ENCODE measurements around the gene EIF2A.
A peak's percentile ranks its signal among the peaks of the same experiment; 100 is the strongest.

Gene EIF2A

DNA sequence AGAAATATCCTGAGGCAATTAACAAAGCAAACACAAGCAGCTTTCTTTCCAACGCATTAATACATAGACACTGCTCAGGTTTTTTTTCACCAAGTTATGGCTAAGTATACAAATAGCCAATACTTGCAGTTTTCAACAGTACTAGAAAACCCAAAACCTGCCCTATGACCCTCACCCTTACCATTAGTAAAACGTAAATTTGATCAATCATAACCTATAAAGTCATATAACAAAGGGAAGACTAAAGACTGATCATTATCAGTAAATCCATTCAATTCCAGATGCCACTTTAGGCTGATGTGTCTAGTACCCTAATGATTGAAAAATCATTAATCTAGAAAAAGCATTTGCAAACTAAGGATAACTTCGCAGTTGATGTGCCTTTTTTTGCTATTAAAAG, 3.5 kb upstream of the EIF2A start:
- H3K36me3 ChIP-seq (ENCODE audit: control insufficient read depth, insufficient read depth, low read length) = peaks cover 4% of the 10 kb centered on the region
- 92 to 98% methylated on average over 3 of the region's 3 CpGs for WGBS, 2 experiments
- peaks cover 6% of the 10 kb centered on the region for H3K4me1 ChIP-seq (ENCODE audit: control insufficient read depth, insufficient read depth, low read length)
- no peak overlapping the region for H3K27ac ChIP-seq (ENCODE audit: insufficient read depth, low read depth, low read length, poor library complexity, severe bottlenecking)
- H3K27me3 ChIP-seq (ENCODE audit: control insufficient read depth, insufficient read depth, low read length, poor library complexity, severe bottlenecking) = no peaks in the 10 kb centered on the region
- H3K9me3 ChIP-seq (ENCODE audit: control insufficient read depth, low read length) = no peaks in the 10 kb centered on the region
- H3K4me3 ChIP-seq (ENCODE audit: insufficient read depth, low read depth, low read length) = no peak overlapping the region

DNA sequence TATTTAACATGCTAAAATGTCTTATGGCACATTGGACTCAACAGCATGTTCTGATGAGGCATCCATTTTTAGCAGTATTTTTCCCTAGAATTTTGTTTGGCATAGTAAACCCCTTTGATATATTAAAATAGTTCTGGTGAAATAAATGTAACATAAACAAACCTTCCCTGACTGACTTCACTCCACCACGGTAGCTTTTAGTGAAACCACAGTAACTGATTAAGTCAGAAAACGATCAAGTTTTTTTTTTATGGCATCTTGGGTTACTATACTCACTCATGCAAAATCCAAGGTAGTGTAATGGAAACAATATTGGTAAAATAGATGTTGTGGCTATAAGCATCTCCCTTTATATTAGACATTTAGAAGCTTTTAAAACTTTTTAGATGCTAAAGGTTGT, 3.1 kb upstream of the EIF2A start:
- peaks cover 4% of the 10 kb centered on the region for H3K36me3 ChIP-seq (ENCODE audit: control insufficient read depth, insufficient read depth, low read length)
- H3K27ac ChIP-seq (ENCODE audit: insufficient read depth, low read depth, low read length, poor library complexity, severe bottlenecking) = no peak overlapping the region
- H3K9me3 ChIP-seq (ENCODE audit: control insufficient read depth, low read length) = no peaks in the 10 kb centered on the region
- H3K4me3 ChIP-seq (ENCODE audit: insufficient read depth, low read depth, low read length) = no peak overlapping the region
- H3K27me3 ChIP-seq (ENCODE audit: control insufficient read depth, insufficient read depth, low read length, poor library complexity, severe bottlenecking) = no peaks in the 10 kb centered on the region
- peaks cover 6% of the 10 kb centered on the region for H3K4me1 ChIP-seq (ENCODE audit: control insufficient read depth, insufficient read depth, low read length)
- WGBS, 2 experiments = 100% methylated on average over 2 of the region's 2 CpGs

DNA sequence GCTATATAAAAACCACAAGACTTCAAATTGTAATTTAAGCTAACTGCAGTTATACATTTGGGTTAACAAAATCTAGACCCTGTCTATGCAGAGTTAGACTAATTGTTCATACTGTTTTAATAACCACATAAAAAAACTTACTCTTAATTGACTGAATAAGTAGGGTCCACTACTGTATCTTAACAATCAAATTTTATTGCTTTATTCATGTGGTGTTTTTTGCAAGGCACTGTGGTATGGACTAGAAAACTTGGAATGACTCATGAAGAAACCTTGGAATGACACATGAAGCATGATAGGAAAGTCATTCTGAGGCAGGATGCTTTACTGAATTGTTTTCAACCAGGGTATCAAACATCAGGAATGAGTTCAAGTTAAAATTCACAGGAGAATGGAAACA, 2.5 kb upstream of the EIF2A start:
- Histone ChIP-seq H3K4me3 (ENCODE audit: insufficient read depth, low read depth, low read length) (no peak overlapping the region), H3K9me3 (ENCODE audit: control insufficient read depth, low read length) (no peaks in the 10 kb centered on the region), H3K27me3 (ENCODE audit: control insufficient read depth, insufficient read depth, low read length, poor library complexity, severe bottlenecking) (no peaks in the 10 kb centered on the region), H3K27ac (ENCODE audit: insufficient read depth, low read depth, low read length, poor library complexity, severe bottlenecking) (no peak overlapping the region), H3K36me3 (ENCODE audit: control insufficient read depth, insufficient read depth, low read length) (peaks cover 4% of the 10 kb centered on the region), H3K4me1 (ENCODE audit: control insufficient read depth, insufficient read depth, low read length) (peaks cover 6% of the 10 kb centered on the region)

DNA sequence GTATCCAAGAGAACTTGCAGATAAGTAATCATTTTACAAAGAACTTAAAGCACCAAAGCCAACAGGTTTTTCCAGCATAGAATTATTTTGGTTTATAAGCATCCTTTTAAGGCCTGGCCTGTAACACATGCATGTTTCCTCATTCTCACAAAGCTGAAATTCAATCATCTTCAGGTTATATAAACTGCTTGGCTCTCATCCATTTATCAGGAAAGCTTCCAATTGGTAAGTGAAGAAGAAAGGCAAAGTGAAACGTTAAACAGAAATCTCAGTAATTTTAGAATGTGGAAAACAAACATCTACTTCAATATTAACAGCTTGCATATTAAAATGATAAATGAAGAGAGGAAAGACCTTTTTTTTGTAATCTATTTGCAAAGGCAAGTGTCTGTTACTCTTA, 1.9 kb upstream of the EIF2A start:
- Histone ChIP-seq H3K4me1 (ENCODE audit: control insufficient read depth, insufficient read depth, low read length) (peaks cover 6% of the 10 kb centered on the region), H3K9me3 (ENCODE audit: control insufficient read depth, low read length) (no peaks in the 10 kb centered on the region), H3K27me3 (ENCODE audit: control insufficient read depth, insufficient read depth, low read length, poor library complexity, severe bottlenecking) (no peaks in the 10 kb centered on the region), H3K27ac (ENCODE audit: insufficient read depth, low read depth, low read length, poor library complexity, severe bottlenecking) (no peak overlapping the region), H3K36me3 (ENCODE audit: control insufficient read depth, insufficient read depth, low read length) (peaks cover 4% of the 10 kb centered on the region), H3K4me3 (ENCODE audit: insufficient read depth, low read depth, low read length) (peak overlapping the region; percentile 96)
- no CpG with 5 or more reads among the region's 1 CpG for WGBS, 2 experiments

DNA sequence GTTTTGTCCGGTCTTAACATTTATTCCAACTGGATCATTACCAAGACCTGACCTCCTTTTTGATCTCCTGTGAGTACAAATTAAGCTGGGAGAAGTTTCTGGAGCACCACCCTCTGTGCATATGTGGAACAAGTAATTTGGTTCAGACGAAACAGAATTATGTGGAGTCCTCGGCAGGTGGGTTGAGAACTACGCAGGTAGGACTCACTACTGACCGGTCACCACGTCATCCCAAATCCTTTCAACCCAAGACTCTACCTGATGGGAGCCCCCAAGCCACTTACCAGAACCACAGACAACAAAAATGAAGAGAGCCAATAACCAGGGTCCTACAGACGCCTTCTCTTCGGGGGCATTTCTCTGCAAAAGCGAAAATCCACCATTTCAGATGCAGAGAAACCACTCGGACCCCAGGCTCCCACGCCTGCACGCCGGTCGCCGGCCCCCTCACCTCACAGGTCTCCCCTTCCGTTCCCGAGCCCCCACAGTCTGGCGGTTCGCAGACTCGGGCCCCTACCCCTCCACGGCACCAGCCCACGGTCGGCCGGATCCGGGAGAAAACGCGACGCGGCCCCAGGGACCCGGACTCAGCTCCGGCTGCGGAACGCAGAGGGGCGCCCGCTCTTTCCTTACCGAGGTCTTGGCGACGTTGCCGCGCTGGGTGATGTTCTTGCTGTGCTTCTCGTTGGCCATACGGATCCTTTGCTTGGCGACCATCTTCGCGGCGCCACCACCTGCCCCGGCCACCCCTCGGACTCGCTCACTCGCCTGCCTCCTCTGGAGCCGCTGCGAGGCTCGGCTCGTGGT, 965 bp upstream of the EIF2A start:
- 1% methylated on average over 54 of the region's 54 CpGs for WGBS, 2 experiments
- H3K4me1 ChIP-seq (ENCODE audit: control insufficient read depth, insufficient read depth, low read length) = peaks cover 6% of the 10 kb centered on the region

DNA sequence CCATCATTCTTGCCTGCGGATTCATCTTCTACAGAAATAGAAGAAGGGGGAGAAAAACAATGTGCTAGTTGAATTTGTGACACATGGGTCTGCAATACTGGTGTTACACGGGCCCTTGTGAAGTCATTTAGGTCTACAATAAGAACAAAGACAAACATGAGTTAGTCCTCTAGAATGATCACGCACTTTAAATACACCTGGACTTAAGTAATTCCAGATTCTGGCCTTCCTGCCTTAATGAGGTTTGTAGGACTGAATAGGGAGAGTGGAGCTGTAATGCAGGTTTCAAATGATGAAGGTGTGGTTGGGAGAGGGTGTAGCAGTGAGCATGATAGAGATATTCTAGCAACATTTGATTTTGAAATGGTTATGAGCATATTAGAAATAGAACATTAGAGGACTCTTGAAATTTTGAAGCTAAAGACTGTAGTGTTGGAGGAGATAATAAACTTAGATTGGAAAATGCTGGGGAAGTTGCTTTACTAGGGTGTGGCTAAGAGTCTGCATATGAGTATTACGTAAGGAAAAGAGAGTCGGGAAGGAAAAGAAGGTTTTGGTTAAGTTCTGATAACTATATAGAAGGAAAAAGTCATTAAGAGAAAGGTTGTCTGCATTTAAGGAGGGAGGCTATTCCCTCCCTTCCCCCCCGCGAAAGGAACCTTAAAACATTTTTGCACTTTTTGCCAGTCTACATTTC, 606 bp downstream of the EIF2A start:
- 34 to 45% methylated on average over 5 to 7 of the region's 7 CpGs for WGBS, 2 experiments
- Histone ChIP-seq H3K27ac (ENCODE audit: insufficient read depth, low read depth, low read length, poor library complexity, severe bottlenecking) (peak overlapping the region; percentile 92), H3K4me3 (ENCODE audit: insufficient read depth, low read depth, low read length) (peak overlapping the region; percentile 96)

More for the DNA sequence above, 965 bp upstream of the EIF2A start:
- Histone ChIP-seq H3K36me3 (ENCODE audit: control insufficient read depth, insufficient read depth, low read length) (peaks cover 4% of the 10 kb centered on the region), H3K27ac (ENCODE audit: insufficient read depth, low read depth, low read length, poor library complexity, severe bottlenecking) (peak overlapping the region; percentile 92), H3K4me3 (ENCODE audit: insufficient read depth, low read depth, low read length) (peak overlapping the region; percentile 96), H3K27me3 (ENCODE audit: control insufficient read depth, insufficient read depth, low read length, poor library complexity, severe bottlenecking) (no peaks in the 10 kb centered on the region), H3K9me3 (ENCODE audit: control insufficient read depth, low read length) (no peaks in the 10 kb centered on the region)

DNA sequence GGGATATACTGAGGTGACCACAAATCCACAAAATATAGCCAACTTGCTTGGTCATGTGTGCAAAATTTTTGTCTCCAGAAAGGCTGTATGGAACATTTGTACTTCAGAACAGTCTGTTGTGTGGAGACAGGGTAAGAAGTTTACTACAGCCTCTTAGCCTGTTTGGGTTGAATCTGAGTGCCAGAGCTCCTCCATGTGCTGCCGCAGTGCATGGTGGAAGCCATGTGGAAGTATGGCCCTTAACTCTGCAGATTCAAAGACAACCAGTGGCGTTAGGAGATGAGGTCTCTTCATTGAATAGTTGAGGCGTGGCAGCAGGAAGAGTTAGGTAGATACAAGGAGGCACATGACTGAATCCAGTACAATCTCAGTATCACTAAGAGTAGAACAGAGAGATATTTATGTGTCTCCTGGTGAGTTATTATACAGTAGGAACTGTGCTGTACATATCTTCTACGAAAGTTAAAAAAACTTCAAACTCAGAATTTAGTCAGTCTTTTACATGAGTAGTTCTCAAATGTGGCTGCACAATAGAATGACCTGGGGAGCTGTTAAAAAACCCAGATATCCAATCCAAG, 9.4 kb downstream of the EIF2A start:
- no peak overlapping the region for H3K27ac ChIP-seq (ENCODE audit: insufficient read depth, low read depth, low read length, poor library complexity, severe bottlenecking)
- no peaks in the 10 kb centered on the region for H3K27me3 ChIP-seq (ENCODE audit: control insufficient read depth, insufficient read depth, low read length, poor library complexity, severe bottlenecking)
- peaks cover 11% of the 10 kb centered on the region for H3K36me3 ChIP-seq (ENCODE audit: control insufficient read depth, insufficient read depth, low read length)
- H3K4me3 ChIP-seq (ENCODE audit: insufficient read depth, low read depth, low read length) = no peak overlapping the region
- 98 to 99% methylated on average over 4 of the region's 4 CpGs for WGBS, 2 experiments
- no peaks in the 10 kb centered on the region for H3K9me3 ChIP-seq (ENCODE audit: control insufficient read depth, low read length)
- H3K4me1 ChIP-seq (ENCODE audit: control insufficient read depth, insufficient read depth, low read length) = no peaks in the 10 kb centered on the region

More for the DNA sequence above, 606 bp downstream of the EIF2A start:
- Histone ChIP-seq H3K4me1 (ENCODE audit: control insufficient read depth, insufficient read depth, low read length) (peaks cover 6% of the 10 kb centered on the region), H3K36me3 (ENCODE audit: control insufficient read depth, insufficient read depth, low read length) (peaks cover 4% of the 10 kb centered on the region), H3K9me3 (ENCODE audit: control insufficient read depth, low read length) (no peaks in the 10 kb centered on the region), H3K27me3 (ENCODE audit: control insufficient read depth, insufficient read depth, low read length, poor library complexity, severe bottlenecking) (no peaks in the 10 kb centered on the region)

DNA sequence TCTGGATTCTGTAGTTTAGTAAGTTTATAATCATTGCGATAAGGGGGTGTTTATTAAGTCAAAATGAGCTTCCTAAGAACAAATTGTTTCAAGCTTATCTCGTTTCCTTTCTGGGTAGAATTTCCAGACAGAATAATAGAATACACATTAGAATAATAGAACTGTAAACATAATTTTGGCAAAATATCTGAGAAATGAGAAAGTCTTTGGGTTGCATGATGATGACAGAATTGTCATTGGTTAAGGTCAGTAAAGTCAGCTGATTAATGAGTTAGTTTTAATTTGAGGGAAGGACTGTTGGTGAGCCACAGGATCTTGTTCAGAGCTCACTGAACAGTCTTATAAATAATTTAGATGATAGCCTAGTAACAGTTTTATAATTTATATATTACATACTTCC, 10.2 kb downstream of the EIF2A start:
- Histone ChIP-seq H3K27me3 (ENCODE audit: control insufficient read depth, insufficient read depth, low read length, poor library complexity, severe bottlenecking) (no peaks in the 10 kb centered on the region), H3K4me3 (ENCODE audit: insufficient read depth, low read depth, low read length) (no peak overlapping the region), H3K4me1 (ENCODE audit: control insufficient read depth, insufficient read depth, low read length) (no peaks in the 10 kb centered on the region), H3K27ac (ENCODE audit: insufficient read depth, low read depth, low read length, poor library complexity, severe bottlenecking) (no peak overlapping the region), H3K9me3 (ENCODE audit: control insufficient read depth, low read length) (no peaks in the 10 kb centered on the region), H3K36me3 (ENCODE audit: control insufficient read depth, insufficient read depth, low read length) (peaks cover 11% of the 10 kb centered on the region)
- WGBS, 2 experiments = 91 to 100% methylated on average over 1 of the region's 2 CpGs

DNA sequence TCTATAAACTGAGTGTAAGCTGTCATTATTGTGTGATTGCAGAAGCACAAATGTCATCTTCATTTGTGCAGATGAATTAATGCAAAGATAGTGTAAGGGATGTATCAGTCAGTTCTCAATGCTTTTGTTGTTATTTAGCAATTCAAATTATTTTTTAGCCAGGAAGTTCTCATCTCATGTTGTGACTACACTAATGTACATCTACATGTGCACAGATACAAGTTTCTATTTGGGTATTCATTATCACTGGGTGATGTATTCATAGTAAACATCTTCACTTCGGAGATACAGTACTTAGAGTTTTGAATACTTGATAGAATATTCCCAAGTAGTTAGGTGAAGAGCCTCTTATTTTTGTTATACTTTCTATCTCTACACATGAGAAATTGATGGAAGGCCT, 11.1 kb downstream of the EIF2A start:
- Histone ChIP-seq H3K4me3 (ENCODE audit: insufficient read depth, low read depth, low read length) (no peak overlapping the region), H3K36me3 (ENCODE audit: control insufficient read depth, insufficient read depth, low read length) (peaks cover 7% of the 10 kb centered on the region), H3K9me3 (ENCODE audit: control insufficient read depth, low read length) (no peaks in the 10 kb centered on the region), H3K27ac (ENCODE audit: insufficient read depth, low read depth, low read length, poor library complexity, severe bottlenecking) (no peak overlapping the region), H3K4me1 (ENCODE audit: control insufficient read depth, insufficient read depth, low read length) (no peaks in the 10 kb centered on the region), H3K27me3 (ENCODE audit: control insufficient read depth, insufficient read depth, low read length, poor library complexity, severe bottlenecking) (no peaks in the 10 kb centered on the region)
- 88 to 100% methylated on average over 1 of the region's 1 CpG for WGBS, 2 experiments

DNA sequence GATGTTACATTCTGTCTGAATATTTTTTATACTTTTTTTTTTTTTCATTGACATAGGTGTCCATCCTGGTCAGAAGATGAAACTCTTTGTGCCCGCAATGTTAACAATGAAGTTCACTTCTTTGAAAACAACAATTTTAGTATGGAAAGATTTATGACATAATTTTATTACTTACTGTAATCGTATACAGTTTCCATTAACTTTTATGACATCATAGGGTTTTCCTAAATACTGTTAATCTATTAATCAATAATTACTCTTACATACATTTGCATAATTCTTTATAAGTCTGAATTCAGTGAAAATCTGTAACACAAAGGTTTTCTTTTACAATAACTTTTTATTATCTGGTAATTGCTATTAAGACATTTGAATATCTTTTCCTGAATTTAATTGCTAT, 17.7 kb downstream of the EIF2A start:
- no CpG with 5 or more reads among the region's 2 CpGs for whole genome bisulfite sequencing, 2 experiments

More for the DNA sequence above, 17.7 kb downstream of the EIF2A start:
- Histone ChIP-seq H3K4me3 (ENCODE audit: insufficient read depth, low read depth, low read length) (no peak overlapping the region), H3K4me1 (ENCODE audit: control insufficient read depth, insufficient read depth, low read length) (no peaks in the 10 kb centered on the region), H3K36me3 (ENCODE audit: control insufficient read depth, insufficient read depth, low read length) (peaks cover 6% of the 10 kb centered on the region), H3K27ac (ENCODE audit: insufficient read depth, low read depth, low read length, poor library complexity, severe bottlenecking) (no peak overlapping the region), H3K9me3 (ENCODE audit: control insufficient read depth, low read length) (no peaks in the 10 kb centered on the region), H3K27me3 (ENCODE audit: control insufficient read depth, insufficient read depth, low read length, poor library complexity, severe bottlenecking) (no peaks in the 10 kb centered on the region)
